ENCODE measurements around the gene FXYD3.

The FXYD3 gene

DNA sequence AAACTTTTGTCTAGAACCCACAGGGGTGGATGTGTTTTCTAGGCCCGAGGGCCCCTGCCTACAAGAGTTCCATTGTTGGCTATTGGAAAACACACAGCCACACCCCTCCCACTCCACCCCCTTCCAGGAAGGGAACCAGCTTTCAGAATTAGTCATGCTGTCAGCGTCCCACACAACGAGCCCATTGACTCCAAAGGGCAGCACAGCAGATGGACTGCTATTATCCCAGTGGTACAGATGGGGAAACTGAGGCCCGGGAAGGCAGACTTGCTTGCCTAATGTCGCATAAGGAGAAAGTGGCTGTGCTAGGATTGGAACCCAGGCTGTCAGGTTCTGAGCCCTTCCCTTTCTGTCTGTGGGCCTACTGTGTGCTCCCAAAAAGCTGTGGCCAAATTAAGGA is 8.1 kb upstream of the FXYD3 start:
- H3K27ac ChIP-seq: no peak overlapping the region
- no peaks in the 10 kb centered on the region for H3K79me2 ChIP-seq (ENCODE audit: insufficient read depth, low read depth)
- no peaks in the 10 kb centered on the region for H3K36me3 ChIP-seq (ENCODE audit: insufficient read depth)
- no peak overlapping the region for H3K4me2 ChIP-seq
- no peaks in the 10 kb centered on the region for H4K20me1 ChIP-seq (ENCODE audit: insufficient read depth)
- H3K4me1 ChIP-seq (ENCODE audit: low read depth, poor library complexity, severe bottlenecking): no peaks in the 10 kb centered on the region
- H3K4me3 ChIP-seq (IDR thresholded peaks at IDR 0.05; ENCODE audit: insufficient read depth, low read depth, low read length): no peak overlapping the region
- H3K27me3 ChIP-seq (ENCODE audit: insufficient read depth, low read depth): peaks cover 15% of the 10 kb centered on the region; the same call in 1 of the 2 replicates
- no peak overlapping the region for H3K9ac ChIP-seq
- TF ChIP-seq, protein P1, sequence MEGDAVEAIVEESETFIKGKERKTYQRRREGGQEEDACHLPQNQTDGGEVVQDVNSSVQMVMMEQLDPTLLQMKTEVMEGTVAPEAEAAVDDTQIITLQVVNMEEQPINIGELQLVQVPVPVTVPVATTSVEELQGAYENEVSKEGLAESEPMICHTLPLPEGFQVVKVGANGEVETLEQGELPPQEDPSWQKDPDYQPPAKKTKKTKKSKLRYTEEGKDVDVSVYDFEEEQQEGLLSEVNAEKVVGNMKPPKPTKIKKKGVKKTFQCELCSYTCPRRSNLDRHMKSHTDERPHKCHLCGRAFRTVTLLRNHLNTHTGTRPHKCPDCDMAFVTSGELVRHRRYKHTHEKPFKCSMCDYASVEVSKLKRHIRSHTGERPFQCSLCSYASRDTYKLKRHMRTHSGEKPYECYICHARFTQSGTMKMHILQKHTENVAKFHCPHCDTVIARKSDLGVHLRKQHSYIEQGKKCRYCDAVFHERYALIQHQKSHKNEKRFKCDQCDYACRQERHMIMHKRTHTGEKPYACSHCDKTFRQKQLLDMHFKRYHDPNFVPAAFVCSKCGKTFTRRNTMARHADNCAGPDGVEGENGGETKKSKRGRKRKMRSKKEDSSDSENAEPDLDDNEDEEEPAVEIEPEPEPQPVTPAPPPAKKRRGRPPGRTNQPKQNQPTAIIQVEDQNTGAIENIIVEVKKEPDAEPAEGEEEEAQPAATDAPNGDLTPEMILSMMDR (conservative IDR thresholded peaks at IDR 0.05; ENCODE audit: low read depth, low read length): no peak
- H2AFZ ChIP-seq (ENCODE audit: low read depth): no peak overlapping the region

DNA sequence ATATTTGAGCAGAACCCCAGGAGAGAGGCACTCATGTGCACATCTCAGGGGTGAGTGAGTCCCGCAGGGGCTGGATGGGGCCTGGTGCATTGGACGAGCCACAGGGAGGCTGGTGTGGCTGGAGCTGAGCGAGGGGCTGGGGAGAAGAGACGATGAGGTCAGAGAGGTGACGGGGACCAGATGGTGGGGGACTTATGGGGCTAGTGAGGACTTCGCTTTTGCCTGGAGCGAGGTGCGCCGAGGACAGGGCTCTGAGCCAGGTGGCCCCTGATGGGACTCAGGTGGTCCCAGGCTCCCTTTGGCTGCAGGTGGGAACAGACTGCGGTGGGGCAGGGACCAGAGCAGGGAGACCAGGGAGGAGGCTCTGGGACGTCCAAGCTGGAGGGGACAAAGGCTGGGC is 6.9 kb upstream of the FXYD3 start:
- Histone ChIP-seq H3K36me3 (ENCODE audit: insufficient read depth) (no peaks in the 10 kb centered on the region), H3K27ac (no peak overlapping the region), H3K4me2 (no peak overlapping the region), H3K4me1 (ENCODE audit: low read depth, poor library complexity, severe bottlenecking) (no peaks in the 10 kb centered on the region), H3K79me2 (ENCODE audit: insufficient read depth, low read depth) (no peaks in the 10 kb centered on the region), H4K20me1 (ENCODE audit: insufficient read depth) (no peaks in the 10 kb centered on the region), H3K4me3 (IDR thresholded peaks at IDR 0.05; ENCODE audit: insufficient read depth, low read depth, low read length) (no peak overlapping the region), H3K9ac (no peak overlapping the region), H3K27me3 (ENCODE audit: insufficient read depth, low read depth) (peaks cover 13% of the 10 kb centered on the region; the same call in 1 of the 2 replicates), H2AFZ (ENCODE audit: low read depth) (no peak overlapping the region)
- TF ChIP-seq, protein P1 (conservative IDR thresholded peaks at IDR 0.05; ENCODE audit: low read depth, low read length): no peak

DNA sequence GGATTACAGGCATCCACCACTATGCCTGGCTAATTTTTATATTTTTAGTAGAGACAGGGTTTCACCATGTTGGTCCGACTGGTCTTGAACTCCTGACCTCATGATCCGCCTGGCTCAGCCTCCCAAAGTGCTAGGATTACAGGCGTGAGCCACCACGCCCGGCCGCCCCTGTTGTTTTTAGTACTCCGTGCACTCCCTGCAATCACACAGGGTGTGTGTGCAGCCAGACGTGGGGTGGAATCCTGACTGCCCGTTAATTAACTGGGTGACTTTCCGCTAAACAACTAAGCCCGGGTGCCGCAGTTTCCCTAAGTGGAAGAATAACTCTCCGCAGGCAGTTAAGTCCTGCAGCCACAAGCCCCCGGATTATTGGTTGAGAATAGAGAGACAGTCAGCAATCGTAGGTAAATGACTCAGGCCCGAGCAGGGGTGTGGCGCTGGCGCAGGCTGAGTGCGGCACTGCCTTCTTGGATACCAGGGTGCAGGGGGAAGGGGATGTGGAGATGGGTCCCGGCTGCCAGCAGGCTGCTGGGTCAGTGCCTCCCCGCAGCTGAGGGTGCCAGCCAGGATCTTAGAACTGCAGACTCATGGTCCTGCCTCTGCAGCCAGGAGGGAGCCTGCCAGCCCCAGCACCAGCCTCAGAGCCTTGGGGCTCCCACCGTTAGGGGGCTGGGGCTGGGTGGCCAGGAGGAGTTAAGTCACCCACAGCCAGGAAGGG is 6.1 kb upstream of the FXYD3 start:
- H3K4me2 ChIP-seq: no peak overlapping the region
- peaks cover 13% of the 10 kb centered on the region; the same call in 1 of the 2 replicates for H3K27me3 ChIP-seq (ENCODE audit: insufficient read depth, low read depth)
- no peaks in the 10 kb centered on the region for H3K4me1 ChIP-seq (ENCODE audit: low read depth, poor library complexity, severe bottlenecking)
- H3K27ac ChIP-seq: no peak overlapping the region
- TF ChIP-seq, protein P1 (conservative IDR thresholded peaks at IDR 0.05; ENCODE audit: low read depth, low read length): no peak
- H4K20me1 ChIP-seq (ENCODE audit: insufficient read depth): no peaks in the 10 kb centered on the region
- H2AFZ ChIP-seq (ENCODE audit: low read depth): no peak overlapping the region
- H3K79me2 ChIP-seq (ENCODE audit: insufficient read depth, low read depth): no peaks in the 10 kb centered on the region
- no peak overlapping the region for H3K9ac ChIP-seq
- H3K4me3 ChIP-seq (IDR thresholded peaks at IDR 0.05; ENCODE audit: insufficient read depth, low read depth, low read length): no peak overlapping the region
- H3K36me3 ChIP-seq (ENCODE audit: insufficient read depth): no peaks in the 10 kb centered on the region

DNA sequence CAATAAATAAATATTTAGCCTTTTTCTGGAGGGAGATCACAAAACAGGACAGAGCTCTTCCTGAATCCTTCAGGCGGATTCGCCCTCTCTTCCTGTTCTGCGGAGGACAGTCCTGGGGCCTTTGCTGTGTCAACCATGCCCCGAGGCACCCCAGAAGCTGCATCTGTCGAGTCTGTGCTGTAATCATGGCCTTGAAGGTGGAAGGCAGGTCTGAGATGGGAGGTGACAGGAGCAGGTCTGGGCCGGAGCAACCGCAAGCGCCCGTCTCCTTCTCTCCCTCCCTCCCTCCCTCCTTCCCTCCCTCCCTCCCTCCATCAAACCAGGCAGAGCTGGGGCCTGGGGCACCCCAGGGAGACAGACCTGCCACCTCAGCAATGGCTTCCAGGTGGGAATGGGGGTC is 4.6 kb upstream of the FXYD3 start:
- H3K36me3 ChIP-seq (ENCODE audit: insufficient read depth): no peaks in the 10 kb centered on the region
- no peak overlapping the region for H3K4me2 ChIP-seq
- TF ChIP-seq, protein P1 (conservative IDR thresholded peaks at IDR 0.05; ENCODE audit: low read depth, low read length): no peak

More for the DNA sequence above, 4.6 kb upstream of the FXYD3 start:
- no peak overlapping the region for H3K4me3 ChIP-seq (IDR thresholded peaks at IDR 0.05; ENCODE audit: insufficient read depth, low read depth, low read length)
- no peak overlapping the region for H3K9ac ChIP-seq
- no peak overlapping the region for H2AFZ ChIP-seq (ENCODE audit: low read depth)
- H3K27ac ChIP-seq: no peak overlapping the region
- peaks cover 16% of the 10 kb centered on the region; the same call in 1 of the 2 replicates for H3K27me3 ChIP-seq (ENCODE audit: insufficient read depth, low read depth)
- no peaks in the 10 kb centered on the region for H4K20me1 ChIP-seq (ENCODE audit: insufficient read depth)
- no peaks in the 10 kb centered on the region for H3K79me2 ChIP-seq (ENCODE audit: insufficient read depth, low read depth)
- no peaks in the 10 kb centered on the region for H3K4me1 ChIP-seq (ENCODE audit: low read depth, poor library complexity, severe bottlenecking)
